HG03095 (cell line): ENCODE measurements around the gene SIRPB2.

Experiments used
- ATAC-seq: cut with Tn5 transposase; IDR thresholded peaks from one replicate; pipeline ENCODE4 v1.9.1; 2021; ENCODE audit warnings: moderate library complexity; ENCODE audit not compliant: unreplicated experiment

The SIRPB2 gene

GRCh38 chr20:1473246-1474220 is 17.7 kb downstream of the SIRPB2 start:
- ATAC-seq = no peak

- ATAC-seq = no peak
These were observed 18.5 kb downstream of the SIRPB2 start for GRCh38 chr20:1472556-1473245.

- no peak for ATAC-seq
These were observed 20.0 kb downstream of the SIRPB2 start for GRCh38 chr20:1471242-1471641.

- no peak for ATAC-seq
These were observed 21.2 kb downstream of the SIRPB2 start for GRCh38 chr20:1469925-1470571.

GRCh38 chr20:1469306-1469905 is 21.8 kb downstream of the SIRPB2 start:
- no peak for ATAC-seq

- ATAC-seq = no peak
These were observed 23.0 kb downstream of the SIRPB2 start for GRCh38 chr20:1468117-1468624.

- no peak for ATAC-seq
These were observed 23.7 kb downstream of the SIRPB2 start for GRCh38 chr20:1467355-1468116.

- no peak for ATAC-seq
These were observed 24.2 kb downstream of the SIRPB2 start for GRCh38 chr20:1467082-1467354.

- ATAC-seq = peak; percentile 80
These were observed 24.8 kb downstream of the SIRPB2 start, which contains the start of gene NSFL1C for GRCh38 chr20:1466211-1467081. NSFL1C (minus strand) TSS chr20:1466849; CDS start chr20:1466824, 25 bp downstream.

- no peak for ATAC-seq
These were observed 25.6 kb downstream of the SIRPB2 start for GRCh38 chr20:1465470-1466210.

- no peak for ATAC-seq
These were observed 27.1 kb downstream of the SIRPB2 start for GRCh38 chr20:1463971-1464570.

- no peak for ATAC-seq
These were observed 28.4 kb downstream of the SIRPB2 start for GRCh38 chr20:1462834-1463233.

- ATAC-seq = no peak
These were observed 29.2 kb downstream of the SIRPB2 start for GRCh38 chr20:1462001-1462400.

- no peak for ATAC-seq
These were observed 30.9 kb downstream of the SIRPB2 start for GRCh38 chr20:1460275-1460674.

GRCh38 chr20:1457992-1458391 is 33.2 kb downstream of the SIRPB2 start:
- no peak for ATAC-seq

GRCh38 chr20:1456300-1456699 is 34.9 kb downstream of the SIRPB2 start:
- no peak for ATAC-seq

- no peak for ATAC-seq
These were observed 40.2 kb downstream of the SIRPB2 start for GRCh38 chr20:1450926-1451491.

- ATAC-seq = no peak
These were observed 41.9 kb downstream of the SIRPB2 start for GRCh38 chr20:1449370-1449769.
